HG02973 (cell line): ENCODE results near the gene RPUSD3.
"Not testable (repeated sequence)": the region's sequence is repeated elsewhere in the genome, so short reads cannot be mapped to it uniquely, and the experiment has no call there.

Source experiments
- ATAC-seq: cut with Tn5 transposase; IDR thresholded peaks from one replicate; pipeline ENCODE4 v1.9.1; 2021; ENCODE audit warnings: moderate library complexity; ENCODE audit not compliant: unreplicated experiment

The RPUSD3 gene

GRCh38 chr3:9866639-9867038 lies 22.8 kb upstream of the RPUSD3 start:
- ATAC-seq: no peak

GRCh38 chr3:9865125-9865637 lies 21.4 kb upstream of the RPUSD3 start:
- not testable (repeated sequence) for ATAC-seq

GRCh38 chr3:9864200-9864927 lies 20.6 kb upstream of the RPUSD3 start:
- no peak for ATAC-seq

- no peak for ATAC-seq
These were observed 19.4 kb upstream of the RPUSD3 start for GRCh38 chr3:9863058-9863772.

GRCh38 chr3:9862391-9863057 lies 18.7 kb upstream of the RPUSD3 start:
- no peak for ATAC-seq

GRCh38 chr3:9861626-9862130 lies 17.9 kb upstream of the RPUSD3 start:
- ATAC-seq: no peak

- no peak for ATAC-seq
These were observed 17.4 kb upstream of the RPUSD3 start for GRCh38 chr3:9861201-9861600.

- no peak for ATAC-seq
These were observed 15.8 kb upstream of the RPUSD3 start for GRCh38 chr3:9859530-9860025.

GRCh38 chr3:9855594-9855993 lies 11.8 kb upstream of the RPUSD3 start:
- no peak for ATAC-seq

- not testable (repeated sequence) for ATAC-seq
These were observed 10.6 kb upstream of the RPUSD3 start for GRCh38 chr3:9854291-9854940.

GRCh38 chr3:9852528-9852927 lies 8.7 kb upstream of the RPUSD3 start:
- no peak for ATAC-seq

GRCh38 chr3:9851926-9852325 lies 8.1 kb upstream of the RPUSD3 start:
- not testable (repeated sequence) for ATAC-seq

GRCh38 chr3:9851383-9851782 lies 7.6 kb upstream of the RPUSD3 start:
- ATAC-seq: not testable (repeated sequence)

- ATAC-seq: not testable (repeated sequence)
These were observed 5.1 kb upstream of the RPUSD3 start for GRCh38 chr3:9848860-9849259.

GRCh38 chr3:9847870-9848269 lies 4.1 kb upstream of the RPUSD3 start:
- ATAC-seq: not testable (repeated sequence)

- ATAC-seq: no peak
These were observed 3.2 kb upstream of the RPUSD3 start for GRCh38 chr3:9846931-9847488.

GRCh38 chr3:9846231-9846630 lies 2.4 kb upstream of the RPUSD3 start:
- ATAC-seq: no peak

GRCh38 chr3:9841015-9841414 lies 2.8 kb downstream of the RPUSD3 start:
- ATAC-seq: no peak

- ATAC-seq: no peak
These were observed 5.0 kb downstream of the RPUSD3 start for GRCh38 chr3:9838856-9839255.
